ENCODE results near the gene RNFT1. TPM values are rescaled to one million over a fixed set of nuclear protein-coding genes. Genes with fewer than 3 reads are reported as not detected.
"Not testable (repeated sequence)": the region's sequence is repeated elsewhere in the genome, so short reads cannot be mapped to it uniquely, and the experiment has no call there.

RNFT1 gene
- total RNA-seq, 1 experiment from 2014 or later, result 6.8 TPM

DNA sequence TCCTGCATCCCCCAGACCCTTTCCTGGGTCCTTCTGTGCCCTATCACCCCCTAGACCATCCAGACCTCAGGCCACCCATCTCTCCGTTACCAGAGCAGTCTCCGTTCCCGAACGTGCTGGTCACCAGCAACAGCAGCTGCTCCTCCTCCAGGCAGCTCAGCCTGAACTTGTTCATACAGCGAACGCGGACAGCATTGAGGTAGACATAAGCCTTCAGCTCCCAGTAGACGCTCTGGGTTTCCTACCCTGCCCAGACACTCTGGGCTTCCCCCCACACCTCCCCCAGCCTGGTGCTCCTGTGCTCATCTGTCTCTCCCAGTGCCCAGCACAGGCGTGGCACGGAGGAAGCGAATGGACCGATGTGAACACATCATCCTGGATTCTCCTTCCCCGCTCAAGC, 41.6 kb upstream of the RNFT1 start:
- no peak overlapping the region for H3K18ac ChIP-seq (ENCODE audit: insufficient read length, low read depth, low read length)
- Mint-ChIP-seq H3K36me3 (ENCODE audit: insufficient read depth in 1 of 3, low read depth in 3 of 3) (no peaks in the 10 kb centered on the region), H3K27me3 (ENCODE audit: low read depth) (no peaks in the 10 kb centered on the region), H3K27ac (no peak overlapping the region; a peak in 2 of 7 replicates), H3K9me3 (no peaks in the 10 kb centered on the region), H3K4me1 (peaks cover 6 to 15% of the 10 kb centered on the region in 2 experiments), H3K4me3 (no peak overlapping the region)
- H3K14ac ChIP-seq (ENCODE audit: insufficient read depth, low read length), result no peak overlapping the region
- WGBS (ENCODE audit: extremely low coverage, insufficient read length, low lambda C conversion rate), result no CpG with 5 or more reads among the region's 13 CpGs
- peak; percentile 17 for DNase-seq
- H3T11ph ChIP-seq (ENCODE audit: low read length), result no peak overlapping the region
- H4K8ac ChIP-seq (replicated peaks; ENCODE audit: insufficient read length, low read depth, low read length), result no peak overlapping the region
- no peak overlapping the region for H3K4ac ChIP-seq (ENCODE audit: low read depth, low read length)
- H3K27me3 ChIP-seq (ENCODE audit: insufficient read depth, low read length), result no peaks in the 10 kb centered on the region
- H3K56ac ChIP-seq (ENCODE audit: insufficient read length, low read depth, low read length), result no peak overlapping the region
- no peak overlapping the region for H2BK12ac ChIP-seq (ENCODE audit: insufficient read length, low read depth, low read length)
- H2AFZ ChIP-seq (ENCODE audit: low read length), result no peak overlapping the region
- H2BK20ac ChIP-seq (ENCODE audit: low read depth, low read length, poor library complexity, severe bottlenecking), result no peak overlapping the region
- H3K27ac ChIP-seq (ENCODE audit: insufficient read length, low read depth, low read length), result no peak overlapping the region
- no peak for TF ChIP-seq CTCF (conservative IDR thresholded peaks at IDR 0.05)
- no peak overlapping the region for H3K9ac ChIP-seq (ENCODE audit: extremely low read depth, insufficient read length, low read length)
- no peaks in the 10 kb centered on the region for H3K4me1 ChIP-seq (ENCODE audit: insufficient read depth, low read length)
- no peaks in the 10 kb centered on the region for H3K79me1 ChIP-seq (ENCODE audit: insufficient read depth, low read depth, low read length, poor library complexity, severe bottlenecking)
- no peak overlapping the region for H2BK5ac ChIP-seq (ENCODE audit: insufficient read length, low read length)
- no peak overlapping the region for H3K4me2 ChIP-seq (ENCODE audit: insufficient read depth, insufficient read length, low read length)
- H2BK120ac ChIP-seq (ENCODE audit: low read depth, low read length, poor library complexity, severe bottlenecking), result no peak overlapping the region
- H4K91ac ChIP-seq (ENCODE audit: insufficient read length, low read depth, low read length), result no peak overlapping the region
- no peak overlapping the region for H2BK15ac ChIP-seq (ENCODE audit: low read depth, low read length)
- no peak overlapping the region for H4K5ac ChIP-seq (ENCODE audit: insufficient read length, low read depth, low read length)
- no peaks in the 10 kb centered on the region for H3K9me3 ChIP-seq (ENCODE audit: control insufficient read depth, low read depth, low read length)
- H2AK5ac ChIP-seq (ENCODE audit: insufficient read length, low read length), result no peak overlapping the region
- no peak overlapping the region for H3K23ac ChIP-seq (ENCODE audit: insufficient read length, low read depth, low read length)
- H3K23me2 ChIP-seq (ENCODE audit: insufficient read length, low read depth, low read length, poor library complexity, severe bottlenecking), result no peaks in the 10 kb centered on the region
- H4K20me1 ChIP-seq (ENCODE audit: control insufficient read depth, insufficient read depth, insufficient read length), result no peaks in the 10 kb centered on the region
- H3K79me2 ChIP-seq (ENCODE audit: insufficient read depth, low read length), result no peaks in the 10 kb centered on the region

DNA sequence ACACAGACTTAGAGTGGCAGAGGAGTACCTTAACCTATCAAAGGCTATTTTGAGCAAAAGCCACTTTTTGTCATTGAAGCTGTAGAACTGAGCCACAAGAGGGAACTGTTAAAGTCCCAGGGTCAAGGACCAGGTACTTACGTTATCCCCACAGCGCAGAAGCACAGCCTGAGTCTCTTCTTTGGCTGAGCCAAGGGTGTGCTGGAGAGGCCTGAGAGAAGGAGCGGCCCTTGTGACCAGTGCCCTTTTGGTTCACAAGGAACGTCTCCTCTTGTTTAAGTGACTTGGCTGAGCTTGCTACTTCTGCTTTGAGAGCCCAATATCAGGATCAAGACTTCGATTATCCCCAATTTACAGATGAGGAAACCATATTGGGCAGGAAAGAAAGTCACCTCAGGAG, 40.0 kb upstream of the RNFT1 start:
- H3K4ac ChIP-seq (ENCODE audit: low read depth, low read length); H2BK5ac ChIP-seq (ENCODE audit: insufficient read length, low read length); H2AFZ ChIP-seq (ENCODE audit: low read length); H3K36me3 Mint-ChIP-seq (ENCODE audit: insufficient read depth in 1 of 3, low read depth in 3 of 3); H3K9me3 Mint-ChIP-seq; H2BK15ac ChIP-seq (ENCODE audit: low read depth, low read length); H4K8ac ChIP-seq (replicated peaks; ENCODE audit: insufficient read length, low read depth, low read length); H4K91ac ChIP-seq (ENCODE audit: insufficient read length, low read depth, low read length); H3K27ac Mint-ChIP-seq; H3K4me1 ChIP-seq (ENCODE audit: insufficient read depth, low read length); H4K5ac ChIP-seq (ENCODE audit: insufficient read length, low read depth, low read length); H3K23ac ChIP-seq (ENCODE audit: insufficient read length, low read depth, low read length); H3K14ac ChIP-seq (ENCODE audit: insufficient read depth, low read length); H2BK120ac ChIP-seq (ENCODE audit: low read depth, low read length, poor library complexity, severe bottlenecking); H3K23me2 ChIP-seq (ENCODE audit: insufficient read length, low read depth, low read length, poor library complexity, severe bottlenecking); H2BK20ac ChIP-seq (ENCODE audit: low read depth, low read length, poor library complexity, severe bottlenecking); H3K4me3 Mint-ChIP-seq; H3K27me3 Mint-ChIP-seq (ENCODE audit: low read depth); H2AK5ac ChIP-seq (ENCODE audit: insufficient read length, low read length); H3K79me1 ChIP-seq (ENCODE audit: insufficient read depth, low read depth, low read length, poor library complexity, severe bottlenecking); H4K20me1 ChIP-seq (ENCODE audit: control insufficient read depth, insufficient read depth, insufficient read length); H3K9me3 ChIP-seq (ENCODE audit: control insufficient read depth, low read depth, low read length); H3K27ac ChIP-seq (ENCODE audit: insufficient read length, low read depth, low read length); H3K4me2 ChIP-seq (ENCODE audit: insufficient read depth, insufficient read length, low read length); H3K56ac ChIP-seq (ENCODE audit: insufficient read length, low read depth, low read length); H3K79me2 ChIP-seq (ENCODE audit: insufficient read depth, low read length); H3T11ph ChIP-seq (ENCODE audit: low read length); H3K9ac ChIP-seq (ENCODE audit: extremely low read depth, insufficient read length, low read length); H3K18ac ChIP-seq (ENCODE audit: insufficient read length, low read depth, low read length); H3K27me3 ChIP-seq (ENCODE audit: insufficient read depth, low read length); H2BK12ac ChIP-seq (ENCODE audit: insufficient read length, low read depth, low read length): not testable (repeated sequence)
- H3K4me1 Mint-ChIP-seq, result peaks cover 6 to 15% of the 10 kb centered on the region in 2 experiments
- no CpG with 5 or more reads among the region's 5 CpGs for WGBS (ENCODE audit: extremely low coverage, insufficient read length, low lambda C conversion rate)
- DNase-seq, result peak; percentile 22

Data from H9 (cell line).